Activated naive CD4-positive, alpha-beta T cell (primary cell): ENCODE data around the gene AKAP7.
"Not testable (repeated sequence)": the region's sequence is repeated elsewhere in the genome, so short reads cannot be mapped to it uniquely, and the experiment has no call there.

Source experiments
- DNase-seq, 4 experiments: peaks; one replicate each; lab custom pipeline; 2025; lab: John Stamatoyannopoulos, UW

Gene AKAP7

DNA sequence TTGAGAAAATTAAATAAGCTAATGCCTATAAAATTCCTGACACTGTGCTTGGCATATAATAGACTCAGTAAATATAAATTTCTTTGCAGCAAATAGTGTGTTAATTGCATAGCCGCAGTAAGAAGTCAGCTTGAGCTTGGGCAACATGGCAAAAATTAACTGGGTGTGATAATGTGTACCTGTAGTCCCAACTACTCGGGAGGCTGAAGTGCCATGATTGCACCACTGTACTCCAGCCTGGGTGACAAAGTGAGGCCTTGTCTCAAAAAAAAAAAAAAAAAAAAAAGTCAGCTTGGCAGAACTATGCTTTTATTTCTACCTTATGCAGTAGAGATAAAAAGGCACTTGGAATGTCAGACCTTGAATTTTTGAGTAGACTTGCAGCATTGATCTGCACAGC lies 121.8 kb downstream of the AKAP7 start:
- no peak for DNase-seq

- DNase-seq, result no peak
Observed at GRCh38 chr6:131258010-131258652, 122.9 kb downstream of the AKAP7 start.

DNA sequence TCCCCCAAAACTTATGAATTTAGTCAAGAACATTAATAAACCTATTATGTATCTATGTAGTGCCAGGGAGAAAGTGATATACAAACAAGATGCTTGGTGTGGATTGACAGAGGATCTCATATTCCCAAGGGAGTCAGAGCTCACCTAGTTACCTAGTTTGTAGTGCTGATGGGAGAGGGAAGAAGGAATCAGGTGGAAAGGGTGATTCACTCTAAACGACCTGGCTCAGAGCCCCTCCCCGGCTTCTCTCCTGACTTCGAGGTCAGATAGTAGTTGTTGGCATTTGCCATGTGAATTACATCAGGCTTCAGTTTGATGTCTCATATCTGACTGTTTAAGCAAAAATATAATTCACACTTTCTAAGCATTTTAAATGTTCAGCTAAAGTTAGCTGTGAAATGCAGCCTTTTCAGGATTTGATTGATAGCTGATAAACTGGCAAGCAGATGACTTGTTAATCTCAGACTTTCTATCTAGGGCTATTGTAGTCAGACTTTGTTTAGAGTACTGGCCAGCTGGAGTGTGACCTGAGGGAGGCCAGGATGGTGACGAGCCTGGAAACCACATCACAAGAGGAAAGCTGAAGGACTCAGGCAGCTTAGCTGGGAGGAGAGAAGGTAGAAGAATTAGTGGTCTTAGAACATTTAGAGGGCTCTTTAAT lies 123.7 kb downstream of the AKAP7 start:
- no peak for DNase-seq

DNA sequence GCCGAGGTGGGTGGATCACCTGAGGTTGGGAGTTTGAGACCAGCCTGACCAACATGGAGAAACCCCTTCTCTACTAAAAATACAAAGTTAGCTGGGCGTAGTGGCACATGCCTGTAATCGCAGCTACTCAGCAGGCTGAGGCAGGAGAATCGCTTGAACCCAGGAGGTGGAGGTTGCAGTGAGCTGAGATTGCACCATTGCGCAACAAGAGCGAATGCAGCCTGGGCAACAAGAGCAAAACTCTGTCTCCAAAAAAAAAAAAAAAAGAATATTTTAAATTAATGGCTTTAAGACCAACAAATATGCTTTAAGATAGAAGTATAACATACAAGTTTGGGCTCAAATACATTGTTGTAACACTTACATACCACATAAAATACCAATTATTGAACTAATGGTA lies 125.7 kb downstream of the AKAP7 start:
- not testable (repeated sequence) for DNase-seq

DNA sequence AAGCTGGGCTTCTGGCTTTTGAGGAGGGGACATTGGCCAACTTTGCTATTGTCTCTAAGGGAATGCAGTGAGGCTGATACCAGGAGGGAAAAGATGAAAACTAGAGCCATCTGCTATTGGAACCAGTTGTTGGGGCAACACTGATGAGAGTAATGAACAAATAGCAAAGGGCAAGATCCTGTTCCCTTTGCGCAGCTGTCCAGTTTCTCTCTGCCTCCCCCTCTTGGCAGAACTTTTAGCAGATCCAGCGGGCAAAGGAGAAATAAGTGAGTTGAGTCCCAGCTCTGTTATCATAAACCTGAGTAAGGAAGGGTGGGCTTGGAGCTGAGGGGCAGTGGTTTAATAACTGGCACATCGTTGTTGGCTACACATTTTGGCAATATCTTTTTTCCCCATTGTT lies 126.8 kb downstream of the AKAP7 start:
- no peak for DNase-seq

DNA sequence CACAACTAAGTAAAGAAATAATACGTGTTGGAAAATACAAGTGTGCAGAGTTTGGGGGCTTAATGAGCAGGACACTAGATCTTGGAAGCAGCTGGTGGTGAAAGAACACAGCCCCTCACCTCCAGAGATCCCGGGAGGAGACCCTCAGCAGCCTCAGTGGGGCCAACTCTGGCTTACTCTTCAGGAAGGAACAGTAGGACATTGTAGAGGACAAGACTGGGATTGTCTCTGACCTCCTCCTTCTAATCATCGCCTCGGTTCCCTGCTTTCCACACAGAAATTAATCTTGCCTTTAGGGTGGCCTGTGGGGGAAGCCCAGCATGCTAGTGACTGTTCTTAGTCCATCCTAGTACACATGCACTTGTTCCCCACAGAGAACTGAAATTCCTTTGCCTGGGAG lies 130.7 kb downstream of the AKAP7 start:
- DNase-seq, result no peak

DNA sequence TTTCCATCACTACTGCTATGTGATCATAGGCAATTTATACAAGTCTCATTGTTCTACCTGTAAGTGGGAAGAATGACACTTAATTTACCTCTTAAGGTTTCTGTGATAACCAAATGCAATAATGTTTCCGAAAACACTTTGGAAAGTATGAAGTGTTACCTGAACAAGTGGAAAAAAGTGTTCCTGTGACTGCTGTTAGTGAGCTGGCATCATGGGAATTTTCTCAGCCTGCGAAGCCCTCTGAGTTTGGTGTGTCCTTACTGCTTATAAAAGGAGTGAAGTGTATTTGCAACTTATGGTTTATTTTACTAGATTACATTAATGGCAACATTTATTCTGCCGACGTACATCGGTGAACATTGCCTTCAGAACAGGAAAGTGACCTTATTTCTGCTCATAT lies 133.0 kb downstream of the AKAP7 start:
- DNase-seq, result no peak

DNA sequence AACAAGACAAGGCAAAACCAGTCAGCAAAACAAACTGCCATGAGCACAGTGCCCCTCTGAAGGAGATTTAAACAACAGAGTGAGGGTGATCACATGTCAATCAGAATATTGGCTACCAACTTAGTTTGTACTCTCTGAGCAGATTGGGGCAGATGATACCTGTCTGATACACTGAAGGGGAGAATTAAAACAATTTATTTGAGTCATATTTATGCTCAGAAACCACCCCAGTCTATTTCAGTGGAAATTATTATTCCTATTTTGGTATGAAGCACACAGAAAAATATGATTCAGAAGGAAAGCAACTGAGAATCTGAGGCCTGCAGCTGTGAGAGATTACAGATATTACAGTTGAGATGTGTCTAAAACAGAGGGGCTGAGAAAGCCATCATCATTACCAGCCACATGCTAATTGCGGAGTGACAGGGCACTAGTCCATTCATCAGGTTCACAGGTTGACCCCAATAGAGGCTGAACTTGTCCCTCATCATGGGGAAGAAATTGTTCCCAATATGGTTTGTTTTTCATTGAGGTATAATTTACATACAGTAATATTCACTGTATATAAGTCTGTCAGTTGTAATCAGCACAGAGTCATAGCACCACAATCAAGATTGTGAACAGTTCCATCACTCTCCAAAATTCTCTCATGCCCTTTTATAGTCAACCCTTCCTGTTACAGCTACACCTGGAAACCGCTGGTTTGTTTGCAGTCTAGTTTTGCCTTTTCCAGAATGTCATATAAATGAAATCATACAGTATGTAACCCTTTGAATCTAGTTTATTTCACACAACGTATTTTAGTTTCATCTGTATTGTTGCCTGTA lies 134.5 kb downstream of the AKAP7 start:
- no peak for DNase-seq

- DNase-seq, result no peak
Observed at GRCh38 chr6:131270534-131270933, 135.3 kb downstream of the AKAP7 start.

GRCh38 chr6:131275273-131275672 lies 140.0 kb downstream of the AKAP7 start:
- no peak for DNase-seq

GRCh38 chr6:131277591-131277990 lies 142.3 kb downstream of the AKAP7 start:
- DNase-seq, result no peak

DNA sequence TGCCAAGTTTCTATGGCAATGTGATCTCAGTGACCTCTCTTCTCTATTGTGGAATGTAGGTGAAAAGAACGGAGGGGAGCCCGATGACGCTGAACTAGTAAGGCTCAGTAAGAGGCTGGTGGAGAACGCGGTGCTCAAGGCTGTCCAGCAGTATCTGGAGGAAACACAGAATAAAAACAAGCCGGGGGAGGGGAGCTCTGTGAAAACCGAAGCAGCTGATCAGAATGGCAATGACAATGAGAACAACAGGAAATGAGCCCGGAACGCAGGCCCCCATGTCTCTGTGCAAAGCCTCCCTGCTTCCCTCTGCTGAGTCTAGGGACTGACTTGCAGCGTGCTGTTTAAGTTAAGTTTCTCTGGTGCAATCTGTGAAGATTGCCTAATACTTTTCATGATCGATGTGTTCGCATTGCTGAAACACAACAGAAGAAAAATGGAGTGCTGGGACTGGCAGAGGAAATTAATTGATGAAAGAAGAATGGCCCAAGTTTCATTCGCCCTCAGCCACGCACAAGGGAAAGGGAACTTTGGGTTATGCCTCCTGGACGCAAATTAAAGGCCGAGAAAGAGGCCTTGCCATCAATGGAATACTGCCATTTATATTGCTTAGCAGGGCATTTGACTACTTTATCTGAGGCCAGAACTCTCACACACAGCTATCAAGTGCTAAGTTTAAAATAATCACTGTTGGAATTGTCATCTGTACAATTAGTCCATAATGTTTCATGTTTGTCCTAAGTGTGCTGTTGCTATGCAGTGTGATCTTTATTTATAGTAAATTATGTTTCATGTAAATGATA lies 146.4 kb downstream of the AKAP7 start:
- peak in 3 of 4 experiments; percentile 4 to 69 (median 65) for DNase-seq

DNA sequence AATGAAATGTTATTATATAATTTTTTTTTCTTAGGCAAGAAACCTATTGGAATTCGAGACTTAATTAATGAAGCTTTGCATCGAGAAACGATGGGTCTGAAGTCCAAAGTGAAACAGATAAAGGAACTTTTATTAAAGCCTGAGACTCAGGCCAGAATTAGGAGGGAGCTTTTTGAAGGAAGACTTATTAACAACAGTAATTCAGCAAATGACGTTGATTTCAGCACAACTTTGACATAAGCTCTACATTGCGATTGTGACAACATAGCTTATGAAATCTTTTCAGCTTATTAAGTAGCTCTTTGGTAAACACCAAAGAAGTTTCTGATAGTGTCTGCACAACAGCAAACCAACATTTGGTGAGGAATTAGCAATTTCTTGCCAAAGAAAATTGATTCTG lies 147.1 kb downstream of the AKAP7 start:
- no peak for DNase-seq

DNA sequence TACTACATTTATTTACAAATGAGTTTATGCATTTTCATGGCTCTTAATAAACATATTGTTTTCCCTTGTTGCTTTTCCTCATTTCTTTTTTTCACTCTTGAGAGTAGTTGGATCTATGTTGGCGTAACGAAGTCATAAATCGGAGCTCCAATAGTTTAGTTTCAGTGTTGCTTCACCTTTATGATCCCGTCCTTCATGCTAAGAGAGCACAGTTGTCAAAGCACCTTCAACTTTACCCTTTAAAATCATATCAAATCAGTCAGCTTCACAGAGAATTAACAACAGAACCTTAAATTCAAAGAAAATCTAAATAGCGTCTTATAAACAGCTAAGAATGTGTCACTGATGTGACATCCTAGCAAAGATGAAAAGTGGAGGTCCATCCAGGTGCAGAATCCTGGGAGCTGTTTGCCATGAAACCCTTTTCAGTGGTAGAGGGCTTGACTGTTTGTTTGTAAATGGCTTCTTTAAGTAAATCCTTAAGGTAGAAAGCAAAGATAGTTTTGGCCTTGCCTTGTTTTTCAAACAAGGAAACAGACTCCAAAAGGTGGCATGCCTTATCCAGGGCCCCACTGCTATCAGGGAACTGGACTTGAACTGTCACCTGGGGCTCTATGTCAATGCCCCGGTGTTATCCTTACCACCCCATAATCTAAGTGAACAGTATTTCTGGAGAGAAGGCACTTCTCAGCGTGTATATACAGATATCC lies 148.4 kb downstream of the AKAP7 start:
- no peak for DNase-seq

DNA sequence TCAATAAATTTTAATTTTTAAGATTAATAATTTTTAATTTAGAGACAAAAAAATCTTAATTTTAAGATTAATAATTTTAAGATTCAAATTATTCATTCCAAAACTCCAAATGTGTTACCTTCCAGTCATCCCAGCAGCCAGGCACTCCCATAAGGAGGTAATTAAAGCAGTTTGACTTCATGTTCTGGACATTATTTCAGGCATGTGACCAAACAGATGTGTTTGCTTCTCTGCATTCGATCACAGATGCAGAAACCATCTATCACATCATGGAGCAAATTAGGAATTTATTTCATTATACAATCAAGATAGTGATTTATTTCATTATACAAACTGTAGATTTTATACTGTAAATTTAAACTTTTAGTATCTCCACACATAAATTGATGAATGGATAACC lies 150.3 kb downstream of the AKAP7 start:
- no peak for DNase-seq

DNA sequence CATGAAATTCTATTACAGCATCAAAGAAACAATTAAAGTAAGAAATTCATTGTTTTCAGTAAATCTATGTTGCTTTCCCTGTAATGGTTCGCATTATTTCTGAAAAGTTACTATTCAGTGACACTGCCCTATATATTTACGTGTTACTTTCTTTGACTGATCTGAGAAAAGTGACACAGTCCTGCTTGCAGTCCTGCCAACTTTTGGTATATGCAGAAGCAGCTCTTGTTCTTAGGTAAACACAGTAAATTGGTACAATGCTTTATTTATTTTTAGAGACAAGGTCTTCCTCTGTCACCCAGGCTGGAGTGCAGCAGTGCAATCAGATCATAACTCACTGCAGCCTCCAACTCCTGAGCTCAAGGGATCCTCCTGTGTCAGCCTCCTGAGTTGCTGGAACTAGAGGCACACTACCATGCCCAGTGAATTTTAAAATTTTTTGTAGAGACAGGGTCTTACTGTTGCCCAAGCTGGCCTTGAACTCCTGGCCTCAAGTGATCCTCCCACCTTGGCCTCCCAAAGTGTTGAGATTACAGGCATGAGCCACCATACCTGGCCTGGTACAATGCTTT lies 151.3 kb downstream of the AKAP7 start:
- DNase-seq, result no peak

DNA sequence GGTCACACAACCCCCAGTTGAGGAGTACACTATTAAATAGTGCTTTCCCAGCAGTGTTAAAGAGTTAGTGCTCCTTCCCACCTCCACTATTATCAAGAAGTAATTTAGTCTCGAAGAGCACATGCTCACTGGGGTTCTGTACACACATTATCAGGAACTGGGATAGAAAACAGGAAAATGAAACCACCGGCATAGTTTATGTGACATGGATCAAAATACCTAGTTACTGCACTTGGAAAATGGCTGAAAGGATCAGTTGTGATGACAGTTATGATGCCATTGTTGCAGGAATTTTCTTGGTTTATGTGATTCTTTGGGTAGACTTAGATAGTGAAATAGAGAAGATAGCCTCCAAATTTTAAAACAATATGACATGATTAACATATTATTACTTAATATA lies 152.9 kb downstream of the AKAP7 start:
- no peak for DNase-seq

GRCh38 chr6:131290955-131291354 lies 155.7 kb downstream of the AKAP7 start:
- no peak for DNase-seq

DNA sequence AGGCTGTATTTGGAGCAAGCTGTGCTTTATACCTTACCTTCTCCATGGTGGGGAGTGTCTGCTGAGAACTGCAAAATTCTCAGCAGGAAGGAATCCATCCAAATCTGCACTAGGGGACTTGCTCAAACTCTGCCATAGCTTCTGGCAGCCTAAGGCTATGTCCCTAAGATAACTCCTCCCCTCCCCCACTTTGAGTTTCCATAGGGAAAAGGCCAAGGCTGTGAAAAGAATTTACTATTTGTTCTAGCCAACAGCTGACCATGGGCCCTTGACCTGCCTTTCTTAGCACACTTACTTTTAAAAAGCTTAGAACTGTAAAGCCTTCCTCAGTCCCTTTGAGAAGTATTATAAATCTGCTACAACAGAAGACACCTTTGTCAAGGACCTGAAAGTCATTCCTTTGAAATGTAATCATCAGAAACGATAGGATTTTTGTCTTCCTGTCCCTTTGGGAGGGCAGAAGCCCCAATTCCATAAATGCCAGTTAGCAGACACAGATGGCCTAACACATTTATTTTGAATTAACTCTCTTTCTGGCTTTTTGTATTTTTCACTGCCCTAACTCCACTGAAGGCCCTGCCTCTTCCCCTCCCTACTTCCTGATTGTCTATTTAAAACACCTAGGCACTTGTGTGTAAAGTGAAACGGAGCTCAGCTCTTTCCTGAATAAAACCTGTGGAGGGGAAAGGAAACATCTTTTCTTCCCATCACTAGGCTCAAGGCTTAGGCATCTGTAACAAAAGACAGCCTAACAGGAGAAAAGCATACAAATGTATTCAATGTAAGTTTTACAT lies 157.1 kb downstream of the AKAP7 start:
- no peak for DNase-seq

GRCh38 chr6:131293472-131293911 lies 158.2 kb downstream of the AKAP7 start:
- no peak for DNase-seq
